Activated T-cell treated with anti-CD3 and anti-CD28 coated beads for 1 hour (primary cell): ENCODE measurements around the gene CAMKMT.

Source experiments
- DNase-seq: peaks from one replicate; pipeline ENCODE4 v3.0.0-alpha.2; 2020; ENCODE audit warnings: low read depth

Gene CAMKMT

GRCh38 chr2:44801289-44801840 lies 439.6 kb downstream of the CAMKMT start:
- no peak for DNase-seq

GRCh38 chr2:44801841-44802776 lies 440.4 kb downstream of the CAMKMT start:
- DNase-seq = no peak

DNA sequence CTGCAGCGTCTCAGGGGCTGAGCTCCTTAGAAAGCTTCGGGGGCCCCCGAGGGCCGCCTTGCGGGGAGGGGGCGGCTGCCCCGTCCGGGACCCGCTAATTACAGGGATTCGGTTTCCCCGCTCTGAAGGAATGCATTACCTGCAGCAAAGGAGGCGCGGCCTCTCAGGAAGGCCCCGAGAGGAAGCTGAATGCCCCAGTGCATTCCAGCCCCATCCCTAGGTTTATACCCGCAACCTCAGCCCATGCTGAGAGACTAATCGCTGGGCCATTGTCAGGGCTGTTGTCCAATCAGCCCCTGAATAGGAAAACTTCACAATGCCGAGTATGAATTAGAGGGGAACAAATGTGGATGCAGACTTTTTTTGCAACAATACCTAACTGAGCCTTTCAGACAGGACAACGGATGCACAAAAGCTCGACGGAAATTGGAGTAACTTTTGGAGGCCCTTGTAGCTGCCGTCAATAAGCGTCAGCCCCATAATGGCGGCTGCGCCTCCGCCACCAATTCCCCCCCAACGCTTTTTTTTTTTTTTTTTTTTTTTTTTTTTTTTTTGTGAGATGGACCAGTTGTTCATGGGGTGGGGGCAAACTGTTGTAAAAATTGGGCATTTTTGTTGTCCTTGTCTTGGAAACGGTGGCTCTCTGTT lies 441.2 kb downstream of the CAMKMT start:
- DNase-seq = no peak

GRCh38 chr2:44804406-44805265 lies 442.9 kb downstream of the CAMKMT start:
- no peak for DNase-seq

DNA sequence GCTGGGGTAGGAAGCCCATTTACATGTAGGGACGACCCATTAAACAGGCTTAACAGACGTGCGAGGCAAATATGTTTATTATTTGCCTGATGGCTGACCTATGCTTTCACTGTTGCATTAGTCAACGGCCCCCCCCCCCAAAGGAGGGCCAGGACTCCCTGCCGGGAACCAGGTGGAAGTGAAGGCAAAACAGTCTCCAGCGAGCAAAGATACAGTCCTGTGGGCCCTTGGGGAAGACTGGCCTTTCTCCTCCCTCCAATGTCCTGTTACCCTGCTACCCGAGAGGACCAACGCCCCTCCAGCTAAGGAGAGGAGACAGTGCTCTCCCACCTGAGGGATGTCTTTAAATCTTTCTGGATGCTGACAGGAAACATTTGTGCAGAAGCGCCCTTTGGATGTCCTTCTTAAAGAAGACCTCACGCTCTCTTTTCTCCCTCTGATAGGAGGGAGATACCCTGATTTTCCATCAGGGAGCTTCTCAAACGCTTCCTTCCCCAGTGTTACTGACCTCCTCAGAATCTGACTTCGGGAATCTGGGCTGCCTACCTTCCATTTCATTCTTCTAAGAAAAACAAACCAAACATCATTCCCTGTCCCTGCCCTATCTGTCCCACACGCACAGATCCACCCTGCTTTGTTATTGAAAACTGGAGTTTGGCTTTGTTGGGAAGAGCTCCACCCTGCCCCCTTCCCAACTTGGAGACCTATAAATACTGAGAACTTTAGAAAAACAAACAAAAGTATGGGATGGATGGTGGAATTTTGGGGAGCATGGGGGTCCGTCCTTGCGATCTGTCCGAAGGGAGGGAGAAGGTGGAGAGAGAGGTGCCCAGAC lies 443.9 kb downstream of the CAMKMT start:
- no peak for DNase-seq

DNA sequence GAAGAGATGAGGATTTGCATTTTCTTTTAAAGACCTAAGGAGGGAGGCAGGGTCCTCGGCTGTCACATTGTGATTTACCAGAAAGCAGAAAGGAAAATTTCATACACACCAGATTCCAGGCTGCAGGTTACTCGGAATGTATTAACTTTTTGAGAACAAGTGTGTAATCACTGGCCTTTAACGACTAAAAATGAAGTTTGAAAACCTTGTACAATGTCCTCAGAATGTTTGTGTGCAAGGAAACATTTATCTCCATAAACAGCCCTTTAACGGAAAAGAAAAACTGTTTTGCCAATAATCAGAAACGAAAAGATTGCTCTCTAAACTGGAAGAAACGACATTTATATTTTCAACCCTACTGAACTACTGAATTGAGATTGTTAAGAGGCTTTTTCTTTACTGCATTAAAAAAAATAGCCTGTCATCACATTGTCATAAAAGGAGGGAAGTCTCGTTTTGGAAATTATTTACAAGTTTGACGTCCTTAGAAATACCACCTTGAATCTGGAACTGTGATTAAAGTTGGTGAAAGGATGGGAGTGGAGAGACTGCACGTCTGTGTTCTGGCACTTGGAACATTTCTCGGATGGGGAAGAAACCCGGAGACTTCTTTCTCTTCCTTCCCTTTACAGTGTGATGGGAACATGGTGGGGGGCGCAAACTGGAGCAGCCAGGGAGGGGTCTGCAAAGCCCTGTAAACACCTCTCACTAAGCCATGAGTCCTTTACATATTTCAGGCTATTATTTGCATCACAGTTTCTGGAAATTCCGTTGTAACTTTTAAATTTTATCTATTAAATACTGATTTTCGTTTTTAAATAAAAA lies 445.7 kb downstream of the CAMKMT start:
- DNase-seq = no peak

GRCh38 chr2:44810892-44811530 lies 449.3 kb downstream of the CAMKMT start:
- DNase-seq = no peak

DNA sequence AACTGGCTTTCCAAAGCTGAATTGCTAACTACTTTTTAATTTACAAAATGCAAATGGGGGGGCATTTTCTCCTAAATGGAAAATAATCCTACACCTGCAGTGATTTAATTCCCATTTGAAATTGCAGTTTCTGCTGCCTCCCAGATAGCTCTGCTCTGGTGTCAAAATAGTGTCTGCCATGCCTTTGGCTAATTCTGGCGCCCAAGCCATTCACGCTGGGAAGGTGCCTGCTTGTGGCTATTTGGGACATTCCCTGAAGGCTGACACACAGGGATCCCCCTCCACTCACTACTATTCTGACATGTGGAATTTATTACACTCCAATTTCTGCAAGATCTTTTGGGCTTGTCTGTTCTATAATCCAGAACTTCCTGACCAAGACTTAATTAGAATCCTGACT lies 451.4 kb downstream of the CAMKMT start:
- no peak for DNase-seq

DNA sequence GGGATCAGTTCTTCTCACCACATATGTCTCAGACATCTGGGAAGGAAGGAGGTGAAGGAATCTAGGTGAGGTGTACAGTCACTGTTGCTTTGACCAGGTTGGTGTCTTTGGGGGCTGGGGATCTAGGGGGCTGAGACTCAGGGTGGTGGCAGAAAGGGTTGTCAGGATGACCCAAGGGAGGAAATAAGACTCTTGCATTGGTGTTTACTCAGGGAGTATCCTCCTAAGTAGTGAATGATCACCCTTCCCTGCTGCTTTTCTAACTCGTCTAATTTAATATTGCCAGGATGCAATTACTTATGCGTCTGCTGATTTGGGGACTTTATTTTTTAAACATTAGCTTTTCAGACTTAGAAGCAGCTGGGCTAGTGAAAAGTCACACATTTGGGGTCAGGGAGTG lies 451.9 kb downstream of the CAMKMT start:
- no peak for DNase-seq

GRCh38 chr2:44817256-44817655 lies 455.5 kb downstream of the CAMKMT start:
- no peak for DNase-seq

- no peak for DNase-seq
Observed at GRCh38 chr2:44817673-44818335, 456.1 kb downstream of the CAMKMT start.

DNA sequence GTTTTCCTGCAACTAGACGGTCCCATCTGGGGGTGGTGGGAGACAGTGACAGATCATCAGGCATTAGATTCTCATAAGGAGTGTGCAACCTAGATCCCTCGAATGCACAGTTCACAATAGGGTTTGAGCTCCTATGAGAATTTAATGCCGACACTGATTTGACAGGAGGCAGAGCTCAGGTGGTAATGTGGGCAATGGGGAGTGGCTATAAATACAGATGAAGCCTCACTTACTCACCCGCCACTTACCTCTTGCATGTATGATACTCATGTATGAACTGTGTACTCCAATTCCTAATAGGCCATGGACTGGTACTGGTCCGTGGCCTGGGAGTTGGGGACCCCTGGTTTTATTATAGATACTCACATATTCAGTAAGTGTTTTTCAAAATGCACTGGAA lies 457.3 kb downstream of the CAMKMT start:
- no peak for DNase-seq

- DNase-seq = no peak
Observed at GRCh38 chr2:44821500-44821899, 459.8 kb downstream of the CAMKMT start.

DNA sequence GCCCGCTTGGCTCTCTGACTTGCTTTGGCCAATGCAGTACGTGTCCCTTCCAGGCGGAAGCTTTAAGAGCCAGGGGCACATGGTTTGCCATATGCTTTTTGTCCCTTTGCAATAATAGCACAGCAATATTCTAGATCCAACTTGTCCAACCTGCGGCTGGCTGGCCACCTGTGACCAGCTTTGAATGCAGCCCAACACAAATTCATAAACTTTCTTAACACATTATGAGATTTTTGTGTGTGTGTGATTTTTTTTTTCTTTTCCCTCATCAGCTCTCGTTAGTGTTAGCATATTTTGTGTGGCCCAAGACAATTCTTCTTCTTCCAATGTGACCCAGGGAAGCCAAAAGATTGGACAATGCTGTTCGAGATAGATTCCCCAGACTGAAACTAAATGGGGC lies 460.4 kb downstream of the CAMKMT start:
- no peak for DNase-seq
